ENCODE results near the gene TBC1D8.

TBC1D8 gene

DNA sequence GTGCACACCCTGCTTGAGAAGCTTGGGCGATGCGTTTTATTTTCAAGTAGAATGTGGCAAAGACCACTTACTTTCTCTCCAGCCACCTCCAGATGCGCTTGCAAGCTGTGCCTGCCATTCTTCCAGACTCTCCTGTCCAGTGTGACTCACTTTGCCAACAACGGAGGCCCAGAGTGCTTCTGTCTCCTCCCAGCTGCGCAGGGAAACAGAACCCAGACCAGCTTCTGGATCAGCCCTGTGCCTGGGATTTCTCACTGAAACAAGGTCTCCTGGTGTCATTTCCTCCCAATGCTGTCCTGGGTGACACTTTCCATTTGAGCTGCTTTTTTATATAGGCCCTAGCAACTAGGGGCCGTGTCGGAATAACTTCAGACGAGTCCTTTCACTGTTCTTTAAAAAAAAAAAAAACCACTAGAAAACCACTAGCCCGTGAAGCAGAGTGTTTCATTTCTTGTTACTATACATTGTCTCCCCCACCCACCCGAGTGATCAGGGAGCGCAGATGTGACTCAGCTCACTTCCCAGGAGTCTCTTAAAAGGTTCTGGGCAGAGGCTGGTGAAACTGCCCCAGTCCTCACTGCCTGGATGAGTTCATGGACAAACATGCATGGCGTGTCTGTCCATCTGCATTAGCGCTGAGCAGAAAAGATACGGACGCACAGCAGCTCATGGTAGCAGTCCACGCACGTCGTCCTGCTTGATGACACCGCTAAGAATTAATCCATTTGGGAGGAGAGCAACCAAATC, 174.4 kb downstream of the TBC1D8 start:
- DNase-seq (ENCODE audit: low spot score), result no peak

DNA sequence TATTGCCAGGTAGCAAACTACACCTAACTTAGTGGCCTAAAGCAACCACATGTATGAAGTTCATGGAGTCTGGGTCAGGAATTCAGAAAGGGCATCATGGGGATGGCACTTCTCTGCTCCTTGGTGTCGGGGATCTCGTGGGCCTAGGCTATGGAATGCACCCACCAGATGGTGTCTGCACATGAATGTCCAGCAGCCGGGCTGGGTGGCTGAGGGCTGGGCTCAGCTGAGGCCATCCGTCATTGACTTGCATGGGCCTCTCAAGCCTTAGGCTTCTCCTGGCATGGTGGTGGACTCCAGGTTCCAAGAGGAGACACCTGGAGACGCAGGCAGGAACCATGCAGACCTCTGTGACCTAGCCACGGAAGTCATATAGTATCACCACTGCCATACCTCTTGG, 175.1 kb downstream of the TBC1D8 start:
- DNase-seq (ENCODE audit: low spot score), result no peak

DNA sequence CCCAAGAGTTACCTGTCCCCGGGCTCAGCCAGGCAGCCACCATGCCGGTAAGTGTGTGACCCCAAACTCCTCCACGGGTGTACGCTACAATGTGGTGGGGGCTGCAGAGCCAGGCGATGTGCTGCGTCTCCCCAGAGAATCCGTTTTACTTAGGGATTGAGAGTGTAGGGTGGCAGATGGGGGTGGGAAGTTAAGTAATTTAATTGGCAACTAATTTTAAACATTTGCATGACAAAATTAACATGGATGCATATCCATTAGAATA, 175.7 kb downstream of the TBC1D8 start:
- DNase-seq (ENCODE audit: low spot score), result no peak

DNA sequence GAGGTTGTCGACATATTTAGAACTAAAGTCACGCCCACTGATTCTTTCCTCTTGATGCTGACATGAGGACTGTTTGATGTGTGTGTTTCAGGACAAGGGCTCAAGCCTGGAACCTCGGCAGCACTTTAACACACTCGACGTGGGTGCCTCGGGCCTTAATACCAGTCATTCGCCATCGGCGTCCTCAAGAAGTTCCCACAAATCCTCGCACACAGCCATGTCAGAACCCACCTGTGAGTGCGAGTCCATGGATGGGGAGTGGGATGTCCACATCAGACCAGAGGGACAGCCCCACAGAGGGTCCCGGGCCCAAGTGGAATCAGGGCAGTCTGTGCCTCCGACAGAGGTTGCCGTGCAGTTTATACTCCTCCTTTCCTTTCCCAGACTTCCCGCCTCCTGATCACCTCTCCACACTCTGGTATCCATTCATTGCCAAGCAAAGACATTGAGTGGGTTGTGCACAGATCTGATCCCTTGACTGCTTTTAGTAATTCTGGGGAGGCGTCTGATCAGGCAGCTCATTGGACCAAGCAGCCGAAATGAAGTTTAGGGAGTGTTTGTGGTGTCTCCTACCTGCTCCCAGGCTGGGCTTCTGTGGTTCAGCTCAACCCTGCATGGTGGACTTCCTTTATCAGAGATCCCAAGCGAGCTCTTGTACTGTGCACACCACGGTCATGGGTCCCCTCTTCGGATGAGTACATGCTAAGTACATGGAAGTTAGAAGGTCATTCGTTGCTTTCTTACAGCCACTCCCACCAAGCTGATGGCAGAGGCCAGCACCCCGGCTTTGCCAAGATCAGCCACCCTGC, 176.3 kb downstream of the TBC1D8 start:
- no peak for DNase-seq (ENCODE audit: low spot score)

DNA sequence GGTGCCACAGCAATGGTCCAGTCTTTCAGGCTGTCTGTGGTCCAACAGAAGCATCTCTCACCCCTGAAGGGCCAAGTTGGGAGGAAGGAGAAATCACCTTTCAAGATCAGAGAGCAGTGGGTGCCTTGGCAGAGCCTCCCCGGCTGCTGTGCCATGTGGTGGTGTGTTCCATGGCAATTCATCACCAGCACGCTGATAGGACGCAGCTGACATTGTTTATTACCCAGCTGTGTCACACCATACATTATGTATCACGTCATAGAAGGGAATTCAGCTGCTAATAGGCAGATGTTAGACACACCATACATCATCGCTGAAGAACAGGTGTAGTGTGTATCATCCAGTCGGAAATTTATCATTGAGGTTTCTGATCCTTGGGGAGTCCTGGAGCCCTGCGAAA, 178.7 kb downstream of the TBC1D8 start:
- no peak for DNase-seq (ENCODE audit: low spot score)

DNA sequence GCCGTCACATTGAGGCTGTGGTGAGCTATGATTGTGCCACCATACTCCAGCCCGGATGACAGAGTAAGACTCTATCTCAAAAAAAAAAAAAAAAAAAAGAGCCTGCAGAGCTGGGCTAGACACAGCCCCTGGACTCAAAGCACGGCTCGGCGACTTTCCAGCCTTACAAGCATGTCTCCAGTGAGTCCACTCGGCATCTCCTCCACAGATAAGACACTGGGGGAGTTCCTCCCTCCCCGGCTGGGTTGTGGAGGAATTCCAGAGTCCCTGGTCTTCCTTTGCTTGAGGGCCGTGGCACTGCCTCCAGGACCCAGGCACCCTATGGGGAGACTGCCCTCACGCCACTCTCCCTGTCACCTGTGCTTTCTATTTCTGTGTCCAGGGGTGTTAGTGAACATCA, 180.0 kb downstream of the TBC1D8 start:
- DNase-seq (ENCODE audit: low spot score), result no peak

DNA sequence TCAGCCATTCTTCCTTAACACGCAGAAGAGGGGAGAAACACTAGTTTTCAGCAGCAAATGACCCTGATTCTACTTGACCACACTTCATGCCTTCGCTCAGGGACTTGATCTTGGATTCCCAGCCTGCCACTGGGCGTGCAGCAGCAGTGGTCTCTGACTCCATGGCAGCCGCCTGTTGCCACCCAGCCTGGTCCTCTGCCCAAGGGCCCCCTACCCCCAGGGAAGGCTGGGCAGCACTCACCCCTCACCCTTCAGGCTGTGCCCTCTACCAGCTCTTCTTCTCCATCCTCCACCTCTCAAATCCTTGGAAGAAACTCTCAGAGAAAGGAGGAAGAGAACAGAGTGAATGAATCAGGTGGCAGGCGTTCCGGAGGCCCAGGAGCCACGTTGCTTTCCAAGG, 181.2 kb downstream of the TBC1D8 start:
- no peak for DNase-seq (ENCODE audit: low spot score)

DNA sequence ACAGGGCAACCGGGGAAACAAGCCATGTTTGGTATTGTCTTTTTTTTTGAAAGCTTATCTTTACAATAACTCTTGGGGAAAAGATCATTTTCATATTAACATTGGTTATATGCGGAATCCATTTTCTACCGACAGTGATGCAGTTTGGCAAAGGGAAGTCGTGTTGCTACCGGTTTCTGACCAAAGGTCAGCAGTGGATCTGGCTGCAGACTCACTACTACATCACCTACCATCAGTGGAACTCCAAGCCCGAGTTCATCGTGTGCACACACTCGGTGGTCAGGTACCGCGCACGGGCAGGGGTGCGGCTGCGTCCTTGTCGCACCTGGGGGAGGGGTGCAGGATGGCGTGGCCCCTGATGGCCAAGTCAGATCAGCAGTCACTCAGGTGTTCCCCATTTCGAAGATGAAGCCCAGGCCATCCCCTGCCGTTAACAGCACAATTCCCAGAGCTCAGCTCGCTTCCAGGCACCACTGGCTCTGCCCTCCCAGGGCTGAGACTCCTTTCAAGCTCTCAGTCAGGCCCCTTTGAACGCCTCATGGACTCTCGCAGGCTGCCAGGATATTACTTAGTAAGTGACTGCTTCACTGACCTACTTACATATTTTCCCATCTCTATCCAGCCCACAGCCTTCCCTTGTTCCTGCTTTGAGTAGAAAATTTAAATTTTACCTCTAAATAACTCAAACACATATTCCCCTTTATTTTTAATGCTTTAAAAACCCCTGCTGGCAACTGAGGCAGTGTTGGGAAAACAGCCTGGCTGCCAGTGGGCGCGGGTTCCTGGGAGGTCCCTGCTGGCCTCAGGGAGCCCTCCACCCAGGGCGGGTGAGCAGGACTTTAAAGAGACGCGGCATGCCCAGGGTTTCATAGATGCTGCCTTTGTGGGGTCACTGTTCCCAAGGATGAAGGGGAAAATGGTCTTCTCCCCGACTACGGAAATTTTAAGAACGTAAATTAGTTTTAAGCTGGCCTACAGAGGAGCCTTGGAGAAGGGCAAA, 182.7 kb downstream of the TBC1D8 start:
- no peak for DNase-seq (ENCODE audit: low spot score)

DNA sequence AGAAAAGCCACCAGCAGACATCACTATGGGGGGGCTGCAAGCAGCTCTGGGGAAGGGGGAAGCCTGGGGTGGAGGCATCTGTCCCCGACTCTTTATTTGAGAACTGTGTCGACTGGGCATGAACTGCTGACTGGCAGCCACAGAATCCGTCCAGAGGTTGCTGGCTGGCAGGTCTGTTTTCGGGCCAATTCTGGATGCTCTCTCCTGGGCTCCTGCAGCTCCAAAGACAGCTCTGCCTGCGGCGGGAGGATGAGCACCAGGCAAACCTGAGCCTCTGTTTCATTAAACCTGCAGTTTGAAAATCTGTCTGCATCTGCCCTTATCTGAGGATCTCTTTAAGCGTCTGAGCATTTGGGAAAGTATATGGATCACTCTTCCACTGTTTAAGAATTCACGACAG, 183.5 kb downstream of the TBC1D8 start:
- no peak for DNase-seq (ENCODE audit: low spot score)

DNA sequence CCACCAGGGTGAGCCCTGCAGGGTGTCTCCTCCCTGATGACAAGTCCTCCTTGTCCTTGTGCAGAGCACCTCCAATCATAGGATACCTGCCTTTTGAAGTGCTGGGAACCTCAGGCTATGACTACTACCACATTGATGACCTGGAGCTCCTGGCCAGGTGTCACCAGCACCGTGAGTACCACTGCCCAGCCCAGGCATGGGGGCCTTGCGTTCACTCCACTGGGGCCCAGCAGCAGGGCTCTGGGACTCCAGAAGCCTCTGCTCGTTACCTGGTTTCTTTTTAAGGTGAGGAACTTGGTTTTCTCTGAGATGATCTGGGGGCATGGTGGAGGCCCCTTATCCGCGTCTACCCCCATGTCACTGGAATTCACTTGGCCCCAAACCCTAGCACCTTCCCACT, 185.6 kb downstream of the TBC1D8 start:
- no peak for DNase-seq (ENCODE audit: low spot score)

DNA sequence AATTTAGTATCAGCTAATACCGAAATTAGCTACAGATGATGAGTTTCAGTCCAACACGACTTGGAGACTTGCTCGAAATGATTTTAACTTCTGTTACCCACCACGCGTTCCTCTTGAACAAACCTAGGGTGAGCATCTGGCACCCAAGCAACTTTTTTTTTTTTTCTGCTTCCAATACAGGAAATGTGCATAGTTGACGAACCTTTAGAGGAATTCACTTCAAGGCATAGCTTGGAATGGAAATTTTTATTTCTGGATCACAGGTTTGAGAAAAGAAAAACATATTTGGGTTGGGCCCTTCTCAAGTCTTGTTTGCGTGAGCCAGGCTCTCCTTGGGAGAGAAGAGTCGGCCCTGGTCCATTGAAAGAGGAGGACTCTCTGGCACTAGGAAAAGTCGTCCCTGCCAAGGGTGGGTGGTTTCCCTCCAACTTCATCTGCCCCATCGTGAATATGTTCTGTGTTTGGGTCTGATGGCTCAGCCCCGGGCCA, 186.5 kb downstream of the TBC1D8 start:
- no peak for DNase-seq (ENCODE audit: low spot score)

DNA sequence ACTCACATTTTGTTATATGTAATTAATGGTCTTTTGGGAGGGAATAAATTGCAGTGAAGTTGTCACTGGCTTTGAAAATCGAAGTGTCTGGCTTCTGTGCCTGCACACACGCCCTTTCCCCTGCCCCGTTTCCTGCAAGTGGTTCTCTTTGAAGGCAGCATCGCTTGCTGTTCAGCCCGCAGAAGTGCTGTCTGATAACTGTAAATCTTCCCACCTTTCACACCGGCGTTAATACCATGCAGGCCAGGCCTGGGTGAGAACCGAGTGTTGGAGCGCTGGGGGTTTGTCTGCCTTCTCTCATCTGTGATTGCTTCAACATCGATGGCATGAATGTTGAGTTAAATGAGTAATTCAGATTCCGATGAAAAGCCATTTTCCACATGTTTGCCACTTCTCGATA, 187.0 kb downstream of the TBC1D8 start:
- DNase-seq (ENCODE audit: low spot score), result no peak

DNA sequence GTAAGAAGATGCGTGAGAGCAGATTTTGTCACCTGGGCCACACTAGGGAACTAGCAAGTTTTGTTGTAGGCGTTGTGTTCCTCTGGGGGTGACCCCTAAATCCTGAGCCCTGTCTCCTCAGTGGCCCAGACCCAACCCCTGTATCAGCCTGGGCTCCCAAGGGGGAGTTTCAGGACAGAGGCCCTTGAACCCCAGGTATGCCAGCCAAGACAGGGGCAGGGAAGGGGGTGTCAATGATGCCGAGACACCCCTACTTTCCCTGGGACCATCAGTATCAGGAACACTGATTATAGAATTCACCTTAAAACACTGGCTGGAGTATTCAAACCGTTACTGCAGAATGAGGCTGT, 188.2 kb downstream of the TBC1D8 start:
- no peak for DNase-seq (ENCODE audit: low spot score)

DNA sequence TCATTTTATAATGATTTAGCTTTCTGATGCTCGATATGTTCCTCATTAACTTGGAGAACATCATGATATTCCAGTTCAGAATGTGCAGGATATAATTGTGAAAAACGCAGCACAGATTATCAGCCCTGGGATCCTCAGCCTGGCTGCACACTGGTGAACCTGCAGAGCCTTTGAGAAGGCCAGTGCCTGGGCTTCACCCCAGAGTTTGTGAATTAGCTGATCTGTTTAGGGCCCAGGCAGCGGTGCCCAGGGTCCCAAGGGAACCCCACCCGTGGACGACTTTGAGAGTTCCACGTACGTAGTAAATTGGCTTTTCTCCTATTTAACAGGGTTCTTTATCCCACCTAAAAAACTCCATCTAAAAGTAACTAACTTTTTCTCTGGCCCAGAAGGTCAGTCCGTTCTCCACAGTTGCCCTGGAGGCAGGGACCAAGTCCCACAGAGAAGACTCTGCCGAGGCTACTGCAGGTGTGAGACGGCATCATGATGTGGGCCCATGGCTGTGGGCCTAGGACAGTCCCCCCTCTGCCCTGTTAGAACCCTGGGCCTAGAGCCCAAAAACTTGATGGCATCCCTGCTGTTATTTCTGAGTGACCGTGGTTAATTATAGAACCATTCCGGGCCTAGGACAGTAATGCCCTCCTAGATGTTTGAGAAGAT, 188.7 kb downstream of the TBC1D8 start:
- no peak for DNase-seq (ENCODE audit: low spot score)

DNA sequence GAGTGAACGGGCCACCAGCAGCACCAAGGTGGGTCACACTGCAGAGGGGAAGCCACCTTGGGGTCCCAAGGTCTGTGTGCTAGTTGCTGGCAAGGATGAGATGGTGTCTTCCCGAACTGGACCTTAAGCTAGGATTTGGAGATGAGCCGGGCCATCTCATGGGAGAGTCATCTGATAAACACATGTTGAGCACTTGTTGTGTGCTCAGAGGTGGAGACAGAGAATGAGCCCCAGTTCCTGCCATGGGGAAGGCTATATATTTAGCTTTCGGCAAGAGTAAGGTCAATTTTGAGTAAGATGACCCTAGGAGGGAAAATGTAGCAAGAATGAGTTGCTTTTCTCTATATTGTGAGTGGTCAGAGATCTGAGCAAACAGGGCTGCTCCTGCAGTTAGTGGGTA, 190.5 kb downstream of the TBC1D8 start:
- DNase-seq (ENCODE audit: low spot score), result no peak

DNA sequence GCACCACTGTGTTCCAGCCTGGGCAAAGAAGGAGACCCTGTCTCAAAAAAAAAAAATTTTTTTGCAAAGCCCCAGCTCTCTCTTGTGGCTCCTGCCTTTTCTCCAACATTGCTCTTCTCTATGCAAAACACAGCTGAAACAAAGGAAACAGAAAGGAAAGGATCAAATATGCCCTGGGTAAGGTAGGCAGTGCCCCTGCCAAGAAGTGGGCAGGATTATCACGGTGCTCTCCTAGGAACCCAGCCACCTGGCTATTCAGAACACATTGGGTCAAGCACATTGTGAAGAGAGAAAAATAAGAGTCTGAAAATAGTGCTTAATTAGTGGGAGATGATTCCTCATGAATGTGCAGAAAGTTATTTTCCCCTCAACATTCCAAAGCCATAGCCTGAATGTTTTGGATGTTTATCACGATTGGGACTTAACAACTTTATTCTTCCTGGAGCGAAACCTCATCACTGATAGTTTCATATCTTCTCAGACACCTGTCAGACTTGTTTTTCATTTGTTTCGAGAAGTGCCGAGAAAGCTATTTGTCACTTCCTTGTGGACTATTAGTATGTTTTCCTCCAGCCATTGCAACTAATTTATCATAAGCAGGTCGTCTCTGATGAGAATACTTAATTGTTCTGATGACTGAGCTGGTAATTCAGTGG, 191.8 kb downstream of the TBC1D8 start:
- DNase-seq (ENCODE audit: low spot score), result no peak

DNA sequence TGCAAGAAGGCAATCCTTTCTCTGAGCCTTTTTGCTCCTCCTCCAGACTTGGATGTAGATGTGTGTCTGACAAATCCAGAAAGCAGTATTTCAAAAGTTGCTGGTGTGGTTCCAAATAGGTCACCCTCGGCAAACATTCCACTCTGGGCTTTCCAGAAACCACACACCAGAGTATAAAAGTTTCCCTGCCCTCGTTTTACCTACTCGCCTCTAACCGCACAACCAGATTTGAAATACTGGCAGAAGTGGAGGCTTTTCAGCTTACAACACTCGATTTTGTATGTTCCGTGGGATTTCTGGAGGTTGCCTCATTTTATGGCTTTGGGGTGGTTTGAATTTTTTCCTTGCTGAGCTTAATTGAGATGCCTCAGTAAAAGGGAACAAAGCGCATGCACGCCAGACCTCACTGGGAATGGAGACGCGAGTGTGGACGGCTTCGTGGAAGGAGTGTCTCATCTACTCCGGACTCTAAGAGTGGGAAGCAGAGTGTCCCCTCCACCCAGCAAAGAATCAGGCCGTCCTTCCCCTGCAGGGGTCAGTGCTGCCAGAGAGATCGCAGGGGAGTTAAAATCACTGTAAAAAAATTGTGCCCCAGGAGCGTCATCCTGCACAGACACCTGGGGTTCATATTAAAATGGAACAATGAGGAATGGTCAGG, 193.1 kb downstream of the TBC1D8 start:
- DNase-seq (ENCODE audit: low spot score), result peak; percentile 28
